Astrocyte (in vitro differentiated cells and primary cell): ENCODE data around the gene CDH5. TPM values are rescaled to one million over a fixed set of nuclear protein-coding genes. Genes with fewer than 3 reads are reported as not detected.

Experiments
- DNase-seq: peaks from one replicate; pipeline ENCODE4 v3.0.0-alpha.2; 2010; ENCODE audit warnings: low read depth
- FAIRE-seq: peaks from 2 replicates; lab custom pipeline; 2011; peaks lifted over from hg19 to GRCh38; lab: Jason Lieb, UNC
- H2AFZ ChIP-seq: 2 replicates; pipeline ENCODE4 v1.6.0; 2012; ENCODE audit warnings: low read depth, low read length, inconsistent platforms
- H3K27ac ChIP-seq: 2 replicates; pipeline ENCODE4 v1.5.1; 2011; ENCODE audit warnings: low read depth, low read length, inconsistent platforms
- H3K27me3 ChIP-seq: 2 replicates; pipeline ENCODE4 v1.6.0; 2011; ENCODE audit warnings: low read length, inconsistent platforms; ENCODE audit not compliant: insufficient read depth
- H3K36me3 ChIP-seq: 2 replicates; pipeline ENCODE4 v1.5.1; 2011; ENCODE audit warnings: low read length, inconsistent platforms; ENCODE audit not compliant: insufficient read depth
- H3K4me1 ChIP-seq: 2 replicates; pipeline ENCODE4 v1.5.1; 2011; ENCODE audit warnings: low read length, inconsistent platforms; ENCODE audit not compliant: insufficient read depth
- H3K4me2 ChIP-seq: 2 replicates; pipeline ENCODE4 v1.6.0; 2012; ENCODE audit warnings: low read length, inconsistent platforms
- H3K4me3 ChIP-seq: 2 replicates; pipeline ENCODE4 v1.5.1; 2011; ENCODE audit warnings: low read depth, mild to moderate bottlenecking, low read length, inconsistent platforms; ENCODE audit not compliant: insufficient read depth
- H3K79me2 ChIP-seq: 2 replicates; pipeline ENCODE4 v1.6.0; 2012; ENCODE audit warnings: mild to moderate bottlenecking, low read length, inconsistent platforms; ENCODE audit not compliant: insufficient read depth
- H3K9ac ChIP-seq: 2 replicates; pipeline ENCODE4 v1.6.0; 2012; ENCODE audit warnings: mild to moderate bottlenecking, low read length, inconsistent platforms
- H3K9me3 ChIP-seq: 2 replicates; pipeline ENCODE4 v1.5.1; 2012; ENCODE audit warnings: low read depth, mild to moderate bottlenecking, low read length, inconsistent platforms; ENCODE audit not compliant: insufficient read depth
- H4K20me1 ChIP-seq: 2 replicates; pipeline ENCODE4 v1.6.0; 2012; ENCODE audit warnings: low read length, inconsistent platforms; ENCODE audit not compliant: insufficient read depth
- H3K27ac Mint-ChIP-seq: one replicate; pipeline ENCODE4 v1.8.0; 2021; ENCODE audit warnings: mild to moderate bottlenecking, mixed read lengths; ENCODE audit not compliant: unreplicated experiment
- H3K27me3 Mint-ChIP-seq: one replicate; pipeline ENCODE4 v1.8.0; 2021; ENCODE audit warnings: low read depth, mixed read lengths; ENCODE audit not compliant: unreplicated experiment
- H3K36me3 Mint-ChIP-seq: one replicate; pipeline ENCODE4 v1.8.0; 2021; ENCODE audit warnings: low read depth, mixed read lengths; ENCODE audit not compliant: unreplicated experiment
- H3K4me1 Mint-ChIP-seq: one replicate; pipeline ENCODE4 v1.8.0; 2021; ENCODE audit warnings: low read depth, mixed read lengths; ENCODE audit not compliant: unreplicated experiment
- H3K4me3 Mint-ChIP-seq: one replicate; pipeline ENCODE4 v1.8.0; 2021; ENCODE audit warnings: mild to moderate bottlenecking, moderate library complexity, mixed read lengths; ENCODE audit not compliant: unreplicated experiment
- H3K9me3 Mint-ChIP-seq: one replicate; pipeline ENCODE4 v1.8.0; 2021; ENCODE audit warnings: mild to moderate bottlenecking, mixed read lengths; ENCODE audit not compliant: unreplicated experiment
- EZH2 ChIP-seq: IDR thresholded peaks from 2 replicates; pipeline ENCODE4 v1.6.1; 2012; ENCODE audit warnings: mild to moderate bottlenecking, low read length, inconsistent platforms; ENCODE audit not compliant: insufficient read depth
- total RNA-seq: library from RNA; stranded (reverse); gene quantifications from 2 replicates; pipeline ENCODE4 v1.2.1, GENCODE V29; 2021
- TF ChIP-seq, protein P1 (sequence below): IDR thresholded peaks from 2 replicates; pipeline ENCODE4 v1.5.1; 2011; ENCODE audit warnings: low read depth, mild to moderate bottlenecking, inconsistent platforms, low read length, moderate library complexity; ENCODE audit not compliant: insufficient read depth

The CDH5 gene
- total RNA-seq, 1 donor from 2014 or later = 0.30 TPM

DNA sequence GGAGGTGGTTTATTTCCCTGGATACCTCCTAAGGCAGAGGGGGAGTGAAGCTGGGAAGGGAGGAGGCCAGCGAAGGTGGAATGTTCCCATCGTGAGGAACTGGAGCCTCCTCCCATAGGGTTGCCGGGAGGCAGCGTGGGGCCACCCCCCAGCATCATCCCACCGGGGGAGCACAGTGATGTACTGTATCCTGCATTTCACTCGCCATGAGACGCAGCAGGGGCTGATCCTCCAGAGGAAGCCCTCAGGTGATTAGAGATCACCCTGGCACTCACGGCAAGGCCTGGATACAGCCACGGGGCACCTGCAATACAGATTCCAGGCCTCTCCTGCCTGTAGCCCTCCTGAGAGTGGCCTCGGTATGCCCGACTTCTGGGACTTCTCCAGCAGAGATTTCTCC lies 35.1 kb downstream of the CDH5 start:
- H3K4me3 ChIP-seq = no peak overlapping the region
- H3K4me3 Mint-ChIP-seq = no peak overlapping the region
- FAIRE-seq (no peak), DNase-seq (no peak)
- no peak overlapping the region for H3K27ac Mint-ChIP-seq
- no peaks in the 10 kb centered on the region for H3K79me2 ChIP-seq
- no peaks in the 10 kb centered on the region for H3K27me3 ChIP-seq
- H3K27ac ChIP-seq = no peak overlapping the region
- H3K27me3 Mint-ChIP-seq = peaks cover 14% of the 10 kb centered on the region
- H3K4me1 ChIP-seq = no peaks in the 10 kb centered on the region
- peaks cover 7% of the 10 kb centered on the region for H3K9me3 ChIP-seq
- no peak overlapping the region for H3K9ac ChIP-seq
- no peak overlapping the region for H3K4me2 ChIP-seq
- no peaks in the 10 kb centered on the region for H3K36me3 ChIP-seq
- TF ChIP-seq, protein P1, sequence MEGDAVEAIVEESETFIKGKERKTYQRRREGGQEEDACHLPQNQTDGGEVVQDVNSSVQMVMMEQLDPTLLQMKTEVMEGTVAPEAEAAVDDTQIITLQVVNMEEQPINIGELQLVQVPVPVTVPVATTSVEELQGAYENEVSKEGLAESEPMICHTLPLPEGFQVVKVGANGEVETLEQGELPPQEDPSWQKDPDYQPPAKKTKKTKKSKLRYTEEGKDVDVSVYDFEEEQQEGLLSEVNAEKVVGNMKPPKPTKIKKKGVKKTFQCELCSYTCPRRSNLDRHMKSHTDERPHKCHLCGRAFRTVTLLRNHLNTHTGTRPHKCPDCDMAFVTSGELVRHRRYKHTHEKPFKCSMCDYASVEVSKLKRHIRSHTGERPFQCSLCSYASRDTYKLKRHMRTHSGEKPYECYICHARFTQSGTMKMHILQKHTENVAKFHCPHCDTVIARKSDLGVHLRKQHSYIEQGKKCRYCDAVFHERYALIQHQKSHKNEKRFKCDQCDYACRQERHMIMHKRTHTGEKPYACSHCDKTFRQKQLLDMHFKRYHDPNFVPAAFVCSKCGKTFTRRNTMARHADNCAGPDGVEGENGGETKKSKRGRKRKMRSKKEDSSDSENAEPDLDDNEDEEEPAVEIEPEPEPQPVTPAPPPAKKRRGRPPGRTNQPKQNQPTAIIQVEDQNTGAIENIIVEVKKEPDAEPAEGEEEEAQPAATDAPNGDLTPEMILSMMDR = no peak
- TF ChIP-seq EZH2 = no peak
- H4K20me1 ChIP-seq = no peaks in the 10 kb centered on the region
- H3K4me1 Mint-ChIP-seq = no peaks in the 10 kb centered on the region
- peaks cover 4% of the 10 kb centered on the region for H3K36me3 Mint-ChIP-seq
- H3K9me3 Mint-ChIP-seq = peaks cover 3% of the 10 kb centered on the region
- H2AFZ ChIP-seq = no peak overlapping the region

DNA sequence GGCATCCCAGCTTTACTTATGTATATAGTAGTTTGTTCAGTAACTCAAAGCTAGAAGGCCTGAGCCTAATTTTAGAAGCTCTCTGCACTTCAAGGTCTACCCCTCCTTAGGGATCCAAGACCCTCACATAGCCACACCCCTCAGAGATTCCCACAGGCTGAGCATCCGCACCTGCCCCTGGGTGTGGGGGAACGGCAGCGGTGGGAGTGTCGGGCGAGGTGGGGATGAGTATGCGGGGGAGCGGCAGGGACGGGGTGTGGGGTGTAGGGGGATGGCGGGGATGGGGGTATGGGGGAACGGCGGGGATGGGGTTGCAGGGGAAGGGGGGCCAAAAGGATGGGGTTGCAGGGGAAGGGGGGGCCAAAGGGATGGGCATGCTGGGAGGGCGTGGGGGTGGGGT lies 35.7 kb downstream of the CDH5 start:
- H3K9me3 Mint-ChIP-seq = peaks cover 3% of the 10 kb centered on the region
- H3K4me3 ChIP-seq = no peak overlapping the region
- peaks cover 14% of the 10 kb centered on the region for H3K27me3 Mint-ChIP-seq
- H3K9me3 ChIP-seq = peaks cover 7% of the 10 kb centered on the region
- peaks cover 4% of the 10 kb centered on the region for H3K36me3 Mint-ChIP-seq
- FAIRE-seq = no peak
- H3K4me1 ChIP-seq = peaks cover 3% of the 10 kb centered on the region
- DNase-seq = no peak
- TF ChIP-seq, protein P1 = no peak
- TF ChIP-seq EZH2 = no peak
- no peaks in the 10 kb centered on the region for H3K36me3 ChIP-seq
- no peaks in the 10 kb centered on the region for H3K79me2 ChIP-seq
- H3K27me3 ChIP-seq = no peaks in the 10 kb centered on the region
- H3K27ac ChIP-seq = no peak overlapping the region
- H2AFZ ChIP-seq = no peak overlapping the region
- H3K4me2 ChIP-seq = no peak overlapping the region
- H3K4me3 Mint-ChIP-seq = no peak overlapping the region
- no peaks in the 10 kb centered on the region for H4K20me1 ChIP-seq
- peaks cover 2% of the 10 kb centered on the region for H3K4me1 Mint-ChIP-seq
- H3K9ac ChIP-seq = no peak overlapping the region
- H3K27ac Mint-ChIP-seq = no peak overlapping the region

DNA sequence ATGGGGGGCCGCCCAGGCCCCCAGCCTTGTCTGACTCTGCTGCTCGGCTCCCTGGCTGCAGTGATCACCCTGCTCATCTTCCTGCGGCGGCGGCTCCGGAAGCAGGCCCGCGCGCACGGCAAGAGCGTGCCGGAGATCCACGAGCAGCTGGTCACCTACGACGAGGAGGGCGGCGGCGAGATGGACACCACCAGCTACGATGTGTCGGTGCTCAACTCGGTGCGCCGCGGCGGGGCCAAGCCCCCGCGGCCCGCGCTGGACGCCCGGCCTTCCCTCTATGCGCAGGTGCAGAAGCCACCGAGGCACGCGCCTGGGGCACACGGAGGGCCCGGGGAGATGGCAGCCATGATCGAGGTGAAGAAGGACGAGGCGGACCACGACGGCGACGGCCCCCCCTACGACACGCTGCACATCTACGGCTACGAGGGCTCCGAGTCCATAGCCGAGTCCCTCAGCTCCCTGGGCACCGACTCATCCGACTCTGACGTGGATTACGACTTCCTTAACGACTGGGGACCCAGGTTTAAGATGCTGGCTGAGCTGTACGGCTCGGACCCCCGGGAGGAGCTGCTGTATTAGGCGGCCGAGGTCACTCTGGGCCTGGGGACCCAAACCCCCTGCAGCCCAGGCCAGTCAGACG lies 36.2 kb downstream of the CDH5 start:
- Histone ChIP-seq H3K27me3 (no peaks in the 10 kb centered on the region), H3K9ac (no peak overlapping the region), H3K79me2 (no peaks in the 10 kb centered on the region), H3K27ac (no peak overlapping the region), H3K4me1 (peaks cover 5% of the 10 kb centered on the region), H3K4me2 (no peak overlapping the region), H3K9me3 (peaks cover 7% of the 10 kb centered on the region), H3K36me3 (no peaks in the 10 kb centered on the region), H2AFZ (no peak overlapping the region), H4K20me1 (no peaks in the 10 kb centered on the region), H3K4me3 (no peak overlapping the region)
- no peak overlapping the region for H3K4me3 Mint-ChIP-seq
- no peak for TF ChIP-seq EZH2
- TF ChIP-seq, protein P1 = no peak
- H3K4me1 Mint-ChIP-seq = peaks cover 3% of the 10 kb centered on the region
- H3K36me3 Mint-ChIP-seq = peaks cover 4% of the 10 kb centered on the region
- no peak for FAIRE-seq
- DNase-seq = no peak
- peaks cover 3% of the 10 kb centered on the region for H3K9me3 Mint-ChIP-seq
- no peak overlapping the region for H3K27ac Mint-ChIP-seq
- H3K27me3 Mint-ChIP-seq = peaks cover 14% of the 10 kb centered on the region
